ENCODE measurements around the gene PAQR6.

The PAQR6 gene

GRCh38 chr1:156284112-156284511 lies 36.3 kb upstream of the PAQR6 start, which contains the start of gene TMEM79:
Gene TMEM79, plus strand, starts transcription at chr1:156284325. Its CDS starts 902 bp downstream, at chr1:156285227.
- Histone ChIP-seq H3K27ac (peak within 1 kb of the TSS; percentile 78), H3K36me3 (ENCODE audit: control insufficient read depth, insufficient read depth, low read length) (no peaks in the 10 kb centered on the region), H3K9me3 (ENCODE audit: control insufficient read depth, low read length) (no peaks in the 10 kb centered on the region), H3K9ac (peak within 1 kb of the TSS; percentile 6), H2AFZ (peak within 1 kb of the TSS; percentile 77), H3K4me1 (peaks cover 9% of the 10 kb centered on the region), H3K27me3 (ENCODE audit: control insufficient read depth, insufficient read depth, low read length) (no peaks in the 10 kb centered on the region), H3K4me3 (ENCODE audit: low read depth, low read length) (peak within 1 kb of the TSS; percentile 92), H3K79me2 (no peaks in the 10 kb centered on the region), H3K4me2 (ENCODE audit: low read length) (peak within 1 kb of the TSS; percentile 94)
- TF ChIP-seq CTCF (IDR thresholded peaks at IDR 0.05), result no peak

- Histone ChIP-seq H3K4me1 (peaks cover 9% of the 10 kb centered on the region), H2AFZ (peak overlapping the region; percentile 77), H3K27me3 (ENCODE audit: control insufficient read depth, insufficient read depth, low read length) (no peaks in the 10 kb centered on the region), H3K4me2 (ENCODE audit: low read length) (peak overlapping the region; percentile 94), H3K4me3 (ENCODE audit: low read depth, low read length) (peak overlapping the region; percentile 92), H3K27ac (peak overlapping the region; percentile 78), H3K9me3 (ENCODE audit: control insufficient read depth, low read length) (no peaks in the 10 kb centered on the region), H3K79me2 (no peaks in the 10 kb centered on the region), H3K36me3 (ENCODE audit: control insufficient read depth, insufficient read depth, low read length) (no peaks in the 10 kb centered on the region), H3K9ac (peak overlapping the region; percentile 6)
- no peak for TF ChIP-seq CTCF (IDR thresholded peaks at IDR 0.05)
Observed at GRCh38 chr1:156283521-156283920, 35.7 kb upstream of the PAQR6 start.

- no peaks in the 10 kb centered on the region for H3K27me3 ChIP-seq (ENCODE audit: control insufficient read depth, insufficient read depth, low read length)
- H3K9ac ChIP-seq, result peak within 1 kb of the TSS; percentile 76
- H3K4me1 ChIP-seq, result peaks cover 9% of the 10 kb centered on the region
- H3K4me3 ChIP-seq (ENCODE audit: low read depth, low read length), result peak within 1 kb of the TSS; percentile 92
- H2AFZ ChIP-seq, result peak within 1 kb of the TSS; percentile 77
- no peaks in the 10 kb centered on the region for H3K36me3 ChIP-seq (ENCODE audit: control insufficient read depth, insufficient read depth, low read length)
- peak within 1 kb of the TSS; percentile 78 for H3K27ac ChIP-seq
- no peak for TF ChIP-seq CTCF (IDR thresholded peaks at IDR 0.05)
- no peaks in the 10 kb centered on the region for H3K79me2 ChIP-seq
- H3K9me3 ChIP-seq (ENCODE audit: control insufficient read depth, low read length), result no peaks in the 10 kb centered on the region
- peak within 1 kb of the TSS; percentile 94 for H3K4me2 ChIP-seq (ENCODE audit: low read length)
Observed at GRCh38 chr1:156282479-156283222, 34.8 kb upstream of the PAQR6 start, which contains the start of gene SMG5. Gene SMG5, minus strand, starts transcription at chr1:156282825. Its CDS starts 145 bp downstream, at chr1:156282680.

GRCh38 chr1:156281693-156282478 lies 34.0 kb upstream of the PAQR6 start:
- H3K79me2 ChIP-seq, result no peaks in the 10 kb centered on the region
- H2AFZ ChIP-seq, result peak overlapping the region; percentile 77
- H3K27me3 ChIP-seq (ENCODE audit: control insufficient read depth, insufficient read depth, low read length), result no peaks in the 10 kb centered on the region
- H3K9me3 ChIP-seq (ENCODE audit: control insufficient read depth, low read length), result no peaks in the 10 kb centered on the region
- H3K4me1 ChIP-seq, result peaks cover 9% of the 10 kb centered on the region
- H3K27ac ChIP-seq, result peak overlapping the region; percentile 78
- H3K4me2 ChIP-seq (ENCODE audit: low read length), result peak overlapping the region; percentile 83
- peak overlapping the region; percentile 76 for H3K9ac ChIP-seq
- no peak for TF ChIP-seq CTCF (IDR thresholded peaks at IDR 0.05)
- H3K4me3 ChIP-seq (ENCODE audit: low read depth, low read length), result peak overlapping the region; percentile 92
- H3K36me3 ChIP-seq (ENCODE audit: control insufficient read depth, insufficient read depth, low read length), result no peaks in the 10 kb centered on the region
